HG03457 (cell line): ENCODE data around the gene PTPRN.
"Not testable (repeated sequence)": the region's sequence is repeated elsewhere in the genome, so short reads cannot be mapped to it uniquely, and the experiment has no call there.

ENCODE experiments used
- ATAC-seq: cut with Tn5 transposase; IDR thresholded peaks from one replicate; pipeline ENCODE4 v1.9.1; 2021; ENCODE audit warnings: moderate number of reproducible peaks; ENCODE audit not compliant: unreplicated experiment

PTPRN gene

GRCh38 chr2:219272356-219272755 is 36.8 kb downstream of the PTPRN start:
- no peak for ATAC-seq

GRCh38 chr2:219271021-219271420 is 38.2 kb downstream of the PTPRN start:
- ATAC-seq = no peak

- no peak for ATAC-seq
Measured at GRCh38 chr2:219270055-219270372, 39.2 kb downstream of the PTPRN start.

GRCh38 chr2:219269362-219270054 is 39.7 kb downstream of the PTPRN start:
- ATAC-seq = no peak

GRCh38 chr2:219268294-219268693 is 40.9 kb downstream of the PTPRN start:
- ATAC-seq = no peak

GRCh38 chr2:219266886-219267285 is 42.3 kb downstream of the PTPRN start:
- ATAC-seq = no peak

- no peak for ATAC-seq
Measured at GRCh38 chr2:219266232-219266631, 43.0 kb downstream of the PTPRN start.

- ATAC-seq = no peak
Measured at GRCh38 chr2:219261024-219261855, 48.0 kb downstream of the PTPRN start.

- not testable (repeated sequence) for ATAC-seq
Measured at GRCh38 chr2:219258942-219259341, 50.3 kb downstream of the PTPRN start.

- ATAC-seq = no peak
Measured at GRCh38 chr2:219254590-219255201, 54.5 kb downstream of the PTPRN start.

GRCh38 chr2:219253753-219254589 is 55.2 kb downstream of the PTPRN start, which contains the start of gene TUBA4A:
TSS of gene TUBA4A (minus strand) at chr2:219253918. CDS start at chr2:219253858, 60 bp downstream.
- ATAC-seq = no peak

GRCh38 chr2:219252900-219253752 is 56.1 kb downstream of the PTPRN start, which contains the start of gene TUBA4B:
TSS of gene TUBA4B (plus strand) at chr2:219253243. CDS start at chr2:219253408, 165 bp downstream.
- ATAC-seq = no peak

GRCh38 chr2:219252570-219252899 is 56.7 kb downstream of the PTPRN start:
- ATAC-seq = no peak

GRCh38 chr2:219252084-219252483 is 57.1 kb downstream of the PTPRN start:
- ATAC-seq = no peak

GRCh38 chr2:219251656-219252055 is 57.5 kb downstream of the PTPRN start:
- no peak for ATAC-seq

- no peak for ATAC-seq
Measured at GRCh38 chr2:219250049-219250781, 59.0 kb downstream of the PTPRN start.

GRCh38 chr2:219249203-219249980 is 59.8 kb downstream of the PTPRN start:
- peak; percentile 33 for ATAC-seq

GRCh38 chr2:219248845-219249202 is 60.4 kb downstream of the PTPRN start:
- no peak for ATAC-seq
